Muscle of arm (tissue), 12 donors: Measurements from ENCODE around the gene NFS1. TPM values are rescaled to one million over a fixed set of nuclear protein-coding genes. Genes with fewer than 3 reads are reported as not detected.
"Not testable (repeated sequence)": the region's sequence is repeated elsewhere in the genome, so short reads cannot be mapped to it uniquely, and the experiment has no call there.

Source experiments
- DNase-seq: peaks from one replicate; pipeline ENCODE4 v3.0.0-alpha.2; 2013
- polyA plus RNA-seq, 12 donors: library from polyadenylated mRNA; unstranded; fragments of 120-200 nt; gene quantifications; one replicate each; pipeline ENCODE4 v1.2.1, GENCODE V29; 2013; ENCODE audit not compliant: insufficient read length in 12 of 12

The NFS1 gene
- polyA plus RNA-seq, 12 donors, result 12.4 to 26.1 (median 14.0) TPM; not detected in 1

DNA sequence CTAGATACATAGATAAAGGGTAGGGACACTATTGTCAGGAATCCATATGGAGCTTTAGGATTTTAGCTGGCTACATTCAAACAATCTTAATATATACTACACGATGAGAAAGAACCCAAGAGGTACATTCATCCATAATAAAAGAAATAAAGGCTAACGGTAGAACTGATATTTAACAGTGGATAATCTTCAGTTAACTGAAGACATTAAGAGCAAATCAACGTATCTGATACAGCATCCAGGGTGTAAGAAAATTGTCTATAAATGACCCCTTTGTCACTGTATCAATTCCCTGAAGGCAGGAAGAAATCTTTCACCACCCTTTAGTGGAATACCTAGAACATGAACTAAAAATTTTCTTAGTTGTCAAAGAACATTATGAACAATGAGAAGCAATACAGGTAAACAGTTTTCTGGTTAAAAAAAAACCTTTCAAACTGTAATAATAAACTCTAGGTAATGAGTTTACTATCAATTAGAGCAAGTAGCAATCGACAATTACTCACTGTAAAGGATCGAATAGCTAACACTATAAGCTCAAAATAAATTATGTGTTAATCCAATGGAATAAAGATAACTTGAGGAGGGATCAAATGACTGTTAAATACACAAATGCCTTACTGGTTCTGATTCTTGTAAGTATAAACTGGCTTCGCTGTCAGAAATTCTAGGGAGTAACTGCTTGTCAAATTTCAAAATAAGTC, 11.9 kb upstream of the NFS1 start:
- no peak for DNase-seq

DNA sequence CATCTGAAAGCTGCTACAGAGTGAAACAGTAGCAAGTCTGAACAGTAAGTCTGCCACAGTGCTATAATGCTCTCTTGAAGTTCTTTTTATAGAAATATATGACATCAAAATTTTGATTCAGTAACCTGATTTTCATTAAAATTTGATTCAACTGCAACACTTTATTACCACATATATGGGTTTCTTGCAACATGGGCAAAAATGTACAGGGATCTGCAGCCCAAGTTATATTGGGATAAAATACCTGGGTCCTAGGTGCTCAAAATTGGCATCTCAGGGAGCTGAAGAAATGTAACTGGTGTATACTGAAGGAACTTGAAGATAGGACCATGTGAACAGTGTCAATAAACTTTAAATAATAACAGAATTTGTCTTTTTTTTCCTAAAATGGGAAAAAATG, 10.9 kb upstream of the NFS1 start:
- DNase-seq, result no peak

DNA sequence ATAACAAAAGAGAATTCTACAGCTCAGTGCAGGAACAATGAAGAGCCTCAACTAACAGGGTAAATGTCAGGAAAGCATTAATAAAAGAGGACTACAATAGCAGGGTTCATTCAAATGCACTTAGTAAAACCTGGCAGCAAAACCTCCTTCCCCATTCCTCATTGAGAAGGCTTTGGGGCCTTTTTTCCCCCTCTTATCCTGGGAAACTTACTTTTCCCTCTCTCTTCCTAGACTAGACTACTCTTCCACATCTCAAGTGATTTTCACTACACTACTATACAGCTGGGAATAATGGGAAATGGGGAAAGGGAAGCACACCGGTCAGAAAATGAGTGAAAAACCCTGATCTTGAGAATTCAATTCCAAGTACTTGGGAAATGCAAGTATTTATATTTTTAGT, 10.1 kb upstream of the NFS1 start:
- DNase-seq, result no peak

- DNase-seq, result no peak
Measured at GRCh38 chr20:35708502-35708901, 9.3 kb upstream of the NFS1 start.

DNA sequence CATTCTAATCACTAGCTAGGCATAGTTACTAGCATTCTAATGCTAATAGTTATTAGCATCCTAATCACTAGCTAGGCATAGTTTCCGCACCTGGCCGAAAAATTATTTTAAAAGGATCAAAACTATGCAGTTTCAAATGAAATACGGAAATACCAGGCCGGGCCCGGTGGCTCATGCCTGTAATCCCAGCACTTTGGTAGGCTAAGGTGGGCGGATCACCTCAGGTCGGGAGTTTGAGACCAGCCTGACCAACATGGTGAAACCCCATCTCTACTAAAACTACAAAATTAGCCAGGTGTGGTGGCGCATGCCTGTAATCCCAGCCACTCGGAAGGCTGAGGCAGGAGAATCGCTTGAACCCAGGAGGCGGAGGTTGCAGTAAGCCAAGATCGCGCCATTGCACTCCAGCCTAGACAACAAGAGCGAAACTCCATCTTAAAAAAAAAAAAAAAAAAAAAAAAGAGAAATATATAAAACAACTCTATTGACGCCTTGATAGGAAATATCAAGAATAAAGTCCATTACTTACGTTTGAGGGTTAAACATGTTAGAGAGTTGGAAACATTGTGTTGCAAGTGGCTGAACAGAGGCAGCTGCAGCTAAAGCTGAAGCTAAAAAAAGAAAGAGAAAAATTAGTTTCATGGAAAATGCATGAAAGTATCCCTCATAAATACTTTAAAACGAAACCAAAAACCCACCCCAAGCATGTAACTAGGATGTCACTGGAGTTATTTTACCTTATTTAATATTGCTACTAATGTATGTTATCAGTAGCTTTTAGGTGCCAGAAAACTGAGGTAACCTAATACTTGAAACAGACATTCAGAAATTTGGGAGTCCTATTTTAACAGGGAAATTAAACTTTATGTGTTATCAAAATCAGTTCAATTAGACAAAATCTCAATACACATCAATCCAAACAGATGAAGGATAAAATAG, 7.7 kb upstream of the NFS1 start:
- not testable (repeated sequence) for DNase-seq

GRCh38 chr20:35705894-35706293, 6.7 kb upstream of the NFS1 start:
- DNase-seq, result not testable (repeated sequence)

DNA sequence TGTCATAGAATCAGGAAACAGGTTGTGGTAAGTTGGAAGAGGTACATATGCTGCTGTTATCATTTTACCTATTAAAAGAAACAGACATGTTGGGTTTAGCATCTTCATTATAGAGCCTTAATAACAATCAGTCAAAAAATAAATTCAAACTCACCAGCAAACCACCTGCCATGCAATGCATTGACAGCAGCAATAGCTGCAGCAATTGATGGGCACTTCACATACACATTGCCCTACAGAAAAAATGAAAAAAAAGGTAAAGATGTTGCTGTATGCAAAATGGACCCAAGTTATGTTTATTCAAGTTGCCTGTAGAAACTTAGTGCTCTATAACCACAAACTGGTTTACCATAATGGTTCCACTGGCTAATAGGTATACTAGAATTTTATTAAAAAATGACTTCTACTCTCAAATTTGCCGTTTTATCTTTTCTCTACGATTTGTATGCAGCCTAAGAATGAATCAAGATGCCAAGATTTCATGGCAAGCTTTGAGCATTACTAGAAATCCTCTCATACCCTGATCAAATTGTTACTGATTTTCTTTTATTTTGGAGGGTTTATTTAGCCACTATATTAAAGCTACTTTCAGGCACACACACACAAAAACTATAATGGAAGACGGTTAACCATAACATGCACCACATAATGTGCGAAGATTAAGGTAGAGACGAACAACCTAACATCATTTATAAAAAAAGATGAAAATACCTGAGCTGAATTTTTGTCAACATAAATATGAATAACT, 5.5 kb upstream of the NFS1 start:
- DNase-seq, result no peak

DNA sequence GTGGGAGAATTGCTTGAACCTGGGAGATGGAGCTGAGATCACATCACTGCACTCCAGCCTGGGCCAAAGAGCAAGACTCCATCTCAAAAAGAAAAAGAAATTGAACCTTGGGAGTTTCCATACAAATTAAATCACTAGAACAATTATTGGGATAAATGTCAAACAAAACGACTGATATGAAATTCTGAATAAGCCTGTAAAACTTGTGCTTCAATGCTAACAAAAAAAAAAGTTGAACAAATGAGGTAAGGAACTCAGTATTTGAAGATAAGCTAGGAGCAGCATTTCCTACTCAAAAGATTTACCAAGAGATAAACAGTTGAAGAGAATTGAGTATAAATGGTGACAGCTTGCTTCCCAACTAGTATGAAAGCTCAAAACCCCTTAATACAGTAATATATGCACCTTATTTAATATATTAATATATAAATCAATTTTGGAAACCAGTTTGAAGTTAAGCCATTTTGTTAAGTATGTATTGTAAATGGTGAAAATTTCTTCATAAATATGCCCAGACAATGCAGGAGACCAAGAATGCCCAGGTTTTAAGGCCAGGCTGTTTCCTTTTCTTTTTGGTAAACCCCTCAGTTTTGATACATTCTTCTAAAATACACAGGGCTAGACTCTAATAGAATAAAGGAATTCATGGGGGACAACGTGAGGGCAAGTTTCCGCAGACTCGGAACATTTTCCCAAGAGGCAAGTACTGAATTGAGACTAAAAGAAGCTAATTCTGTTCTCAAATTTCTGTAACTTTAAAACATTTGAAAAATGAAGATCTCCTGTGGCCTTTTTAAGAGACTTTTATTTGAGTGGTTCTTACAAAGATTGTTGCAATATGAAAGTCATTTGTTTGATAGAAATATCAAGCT, 3.9 kb upstream of the NFS1 start:
- DNase-seq, result no peak

DNA sequence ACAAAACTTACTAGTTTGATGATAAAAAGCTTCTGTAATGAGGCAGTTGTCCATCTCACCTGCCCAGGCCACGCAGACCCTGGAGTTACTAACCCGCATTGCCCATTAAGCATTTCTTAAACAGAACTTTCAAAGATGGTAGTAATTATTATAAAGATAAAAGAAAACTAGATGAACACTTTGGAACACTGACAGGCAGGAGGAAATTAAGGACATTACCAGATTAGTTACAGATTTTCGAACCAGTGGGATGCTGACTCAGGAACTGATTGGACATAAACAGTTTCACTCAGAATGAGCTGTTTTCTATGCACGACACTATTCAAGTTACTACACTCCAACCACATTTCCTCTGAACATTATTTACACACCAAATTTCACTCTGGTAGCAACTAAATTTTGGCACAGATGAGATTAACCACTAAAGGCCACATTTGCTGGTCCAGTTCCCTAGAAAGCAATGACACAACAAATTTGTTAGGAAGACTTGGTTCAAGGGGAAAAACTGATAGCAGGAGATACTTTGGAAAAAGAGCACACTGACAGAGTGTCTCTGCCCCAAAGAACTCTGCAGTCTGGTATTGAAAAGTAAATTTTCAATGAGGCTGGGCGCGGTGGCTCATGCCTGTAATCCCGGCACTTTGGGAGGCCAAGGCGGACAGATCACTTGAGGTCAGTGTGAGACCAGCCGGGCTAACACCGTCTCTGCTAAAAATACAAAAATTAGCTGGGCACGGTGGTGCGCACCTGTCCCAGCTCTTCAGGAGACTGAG, 3.1 kb upstream of the NFS1 start:
- DNase-seq, result no peak

GRCh38 chr20:35700625-35701148, 1.5 kb upstream of the NFS1 start:
- DNase-seq, result no peak

DNA sequence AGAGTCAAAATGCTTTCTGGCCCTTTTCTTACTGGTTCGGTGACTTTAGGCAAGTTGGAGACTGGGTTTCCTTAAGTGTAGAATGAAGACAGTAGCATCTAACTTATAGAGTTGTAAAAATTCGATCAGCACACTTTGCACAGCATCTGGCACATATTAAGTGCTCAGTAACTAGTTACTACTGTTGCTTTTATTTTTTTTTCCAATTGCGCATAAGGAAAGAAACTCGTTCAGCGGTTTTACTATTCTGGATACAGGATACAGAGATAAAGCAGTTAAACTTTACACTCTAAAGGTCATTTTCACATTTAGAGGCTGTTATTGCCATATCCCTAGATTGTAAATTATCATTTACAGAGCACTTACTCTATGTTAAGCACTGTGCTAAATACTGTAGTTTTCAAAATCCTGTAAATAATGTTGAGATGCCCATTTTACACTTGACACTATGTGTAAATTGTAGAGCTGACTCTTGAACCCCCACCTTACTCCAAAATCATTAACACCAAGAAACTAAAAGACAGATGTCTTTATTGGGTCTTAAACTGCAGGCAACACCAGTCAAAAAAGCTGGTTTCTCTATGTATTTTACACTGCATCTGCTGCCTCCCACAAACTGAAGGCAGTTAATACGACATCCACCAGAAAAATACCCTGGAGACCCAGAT, 939 bp upstream of the NFS1 start:
- no peak for DNase-seq

DNA sequence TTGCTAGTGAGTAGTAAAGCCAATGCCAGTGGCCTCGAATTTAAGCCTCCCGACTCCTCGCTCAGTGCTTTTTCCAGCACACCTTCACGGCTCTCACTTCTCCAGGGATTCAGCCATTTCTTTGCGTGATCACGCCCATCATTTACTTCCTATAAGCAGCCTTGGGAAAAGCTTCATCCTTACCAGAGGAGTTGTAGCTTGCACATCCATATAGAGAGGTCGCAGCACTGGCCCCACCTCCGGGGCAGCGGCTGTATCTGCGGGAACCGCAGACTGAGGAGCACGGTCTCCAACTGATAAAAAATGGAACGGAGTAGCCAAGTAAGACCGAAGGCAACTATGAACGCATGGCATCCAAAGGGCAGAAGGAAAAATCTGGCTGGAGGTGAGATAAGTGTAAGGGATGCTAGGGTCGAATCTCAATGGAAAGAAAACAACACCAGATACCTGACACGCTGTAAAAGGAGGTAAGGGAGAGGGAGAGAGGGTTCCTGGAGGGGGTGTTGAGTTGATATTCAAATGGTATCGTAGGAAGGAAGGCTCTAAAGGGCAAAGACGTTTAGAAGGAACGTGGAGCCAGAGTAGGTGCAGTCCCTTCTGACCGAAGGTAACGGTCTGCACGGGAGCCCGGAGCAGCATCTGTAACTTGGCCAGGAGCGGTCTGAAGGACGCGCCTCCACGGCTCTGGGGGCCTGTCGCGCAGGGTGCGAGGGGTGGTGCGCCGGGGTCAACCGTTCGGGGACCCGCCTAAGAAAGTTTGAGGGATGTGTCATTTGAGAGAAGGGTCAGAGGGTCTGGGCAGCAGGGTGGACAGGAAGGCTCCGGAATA, 640 bp downstream of the NFS1 start:
- no peak for DNase-seq

DNA sequence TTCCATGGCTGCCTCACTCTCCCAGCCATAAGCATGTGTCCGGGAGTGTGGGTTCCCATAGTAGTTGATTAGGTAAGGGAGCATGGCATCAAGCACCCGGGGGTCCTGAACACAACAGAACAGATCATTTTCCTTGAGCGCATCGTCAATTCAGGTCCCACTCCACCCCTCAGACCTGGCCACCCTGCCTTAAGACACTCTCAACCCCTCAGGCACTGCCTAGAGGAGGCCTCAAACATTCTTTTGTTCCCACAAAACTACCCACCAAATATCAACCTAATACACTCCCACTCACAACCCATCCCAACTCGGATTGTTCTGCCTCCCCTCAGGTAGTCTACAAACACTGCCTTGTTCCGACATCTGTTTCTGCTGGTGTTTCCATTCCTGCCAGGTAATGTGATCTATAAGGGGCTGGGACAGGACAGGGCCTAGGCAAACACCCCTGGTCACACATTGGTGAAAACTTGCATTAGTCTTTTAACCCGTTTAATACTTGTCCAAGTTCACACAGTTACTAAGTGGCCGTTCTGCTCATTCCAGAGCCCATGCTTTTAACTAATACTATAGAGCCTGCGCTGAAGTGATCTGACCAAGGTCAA, 1.4 kb downstream of the NFS1 start:
- DNase-seq, result no peak

- DNase-seq, result no peak
Measured at GRCh38 chr20:35695978-35696377, 3.2 kb downstream of the NFS1 start.

DNA sequence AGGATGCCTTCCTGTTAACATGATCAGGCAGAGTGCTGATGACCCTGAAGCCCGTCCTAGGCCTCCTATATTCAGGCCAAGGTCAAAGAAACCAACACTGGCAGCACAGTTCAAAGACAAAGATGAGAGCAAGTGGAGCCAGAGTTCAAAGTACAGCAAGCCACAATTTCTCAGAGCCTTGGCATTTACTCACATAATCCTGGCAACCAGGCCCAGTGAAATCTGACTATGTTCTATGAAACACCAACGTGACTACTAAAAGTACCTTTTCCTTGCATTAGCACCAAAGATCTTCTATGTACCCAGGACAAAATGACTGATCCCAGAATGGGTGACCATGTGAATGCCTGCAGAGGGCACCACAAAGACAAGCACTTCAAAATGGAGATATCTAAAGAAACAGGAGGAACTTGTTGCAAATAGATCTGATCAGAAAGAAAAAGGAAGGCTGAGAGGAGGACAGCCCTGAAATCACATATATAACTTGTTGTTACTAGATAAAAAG, 3.9 kb downstream of the NFS1 start:
- DNase-seq, result no peak

GRCh38 chr20:35690265-35690664, 8.9 kb downstream of the NFS1 start:
- DNase-seq, result no peak

DNA sequence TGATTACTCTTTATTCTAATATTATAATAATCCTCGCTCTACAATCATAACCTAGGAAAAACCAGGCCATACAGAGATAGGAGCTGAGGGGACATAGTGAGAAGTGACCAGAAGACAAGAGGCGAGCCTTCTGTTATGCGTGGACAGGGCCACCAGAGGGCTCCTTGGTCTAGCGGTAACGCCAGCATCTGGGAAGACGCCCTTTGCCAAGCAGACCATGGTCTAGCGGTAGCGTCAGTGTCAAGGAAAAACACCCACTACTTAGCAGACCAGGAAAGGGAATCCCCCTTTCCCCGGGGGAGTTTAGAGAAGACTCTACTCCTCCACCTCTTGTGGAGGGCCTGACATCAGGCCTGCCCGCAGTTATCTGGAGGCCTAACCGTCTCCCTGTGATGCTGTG, 12.3 kb downstream of the NFS1 start:
- DNase-seq, result not testable (repeated sequence)

- DNase-seq, result not testable (repeated sequence)
Measured at GRCh38 chr20:35685368-35685767, 13.8 kb downstream of the NFS1 start.
